ENCODE measurements around the gene PPP1R15B.

PPP1R15B gene

DNA sequence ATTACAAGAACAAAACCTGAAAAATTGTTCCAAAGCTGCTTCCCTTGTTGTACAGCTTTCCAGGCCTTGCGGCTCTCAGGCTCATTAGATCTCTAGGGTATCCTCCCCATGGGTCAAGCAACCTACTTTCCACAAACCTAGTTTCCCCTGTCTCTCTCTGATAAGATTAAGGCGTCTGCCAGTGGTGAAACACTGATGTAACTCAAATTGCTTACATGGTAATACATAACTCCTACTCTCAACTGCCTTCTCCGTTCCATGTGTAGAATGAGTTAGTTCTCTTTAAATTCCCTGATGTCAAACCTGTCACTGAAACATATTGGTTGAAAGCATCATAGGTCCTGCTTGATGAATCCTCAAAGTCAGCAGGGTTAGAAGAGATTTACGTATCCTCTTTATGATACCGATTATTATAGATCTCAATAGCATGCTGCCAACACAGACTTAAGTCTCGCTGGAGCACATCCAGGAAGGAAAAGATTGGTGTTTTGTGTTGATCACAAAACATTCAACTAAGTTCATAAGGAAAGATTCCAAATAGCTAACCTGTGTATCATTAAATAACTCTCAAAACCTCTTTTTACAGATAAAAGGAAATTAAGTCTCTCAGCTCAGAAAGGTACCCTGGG is 10.6 kb downstream of the PPP1R15B start:
- TF ChIP-seq, protein P1, sequence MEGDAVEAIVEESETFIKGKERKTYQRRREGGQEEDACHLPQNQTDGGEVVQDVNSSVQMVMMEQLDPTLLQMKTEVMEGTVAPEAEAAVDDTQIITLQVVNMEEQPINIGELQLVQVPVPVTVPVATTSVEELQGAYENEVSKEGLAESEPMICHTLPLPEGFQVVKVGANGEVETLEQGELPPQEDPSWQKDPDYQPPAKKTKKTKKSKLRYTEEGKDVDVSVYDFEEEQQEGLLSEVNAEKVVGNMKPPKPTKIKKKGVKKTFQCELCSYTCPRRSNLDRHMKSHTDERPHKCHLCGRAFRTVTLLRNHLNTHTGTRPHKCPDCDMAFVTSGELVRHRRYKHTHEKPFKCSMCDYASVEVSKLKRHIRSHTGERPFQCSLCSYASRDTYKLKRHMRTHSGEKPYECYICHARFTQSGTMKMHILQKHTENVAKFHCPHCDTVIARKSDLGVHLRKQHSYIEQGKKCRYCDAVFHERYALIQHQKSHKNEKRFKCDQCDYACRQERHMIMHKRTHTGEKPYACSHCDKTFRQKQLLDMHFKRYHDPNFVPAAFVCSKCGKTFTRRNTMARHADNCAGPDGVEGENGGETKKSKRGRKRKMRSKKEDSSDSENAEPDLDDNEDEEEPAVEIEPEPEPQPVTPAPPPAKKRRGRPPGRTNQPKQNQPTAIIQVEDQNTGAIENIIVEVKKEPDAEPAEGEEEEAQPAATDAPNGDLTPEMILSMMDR (IDR thresholded peaks at IDR 0.05; ENCODE audit: borderline replicate concordance, insufficient read depth, low read depth, low read length), result no peak

DNA sequence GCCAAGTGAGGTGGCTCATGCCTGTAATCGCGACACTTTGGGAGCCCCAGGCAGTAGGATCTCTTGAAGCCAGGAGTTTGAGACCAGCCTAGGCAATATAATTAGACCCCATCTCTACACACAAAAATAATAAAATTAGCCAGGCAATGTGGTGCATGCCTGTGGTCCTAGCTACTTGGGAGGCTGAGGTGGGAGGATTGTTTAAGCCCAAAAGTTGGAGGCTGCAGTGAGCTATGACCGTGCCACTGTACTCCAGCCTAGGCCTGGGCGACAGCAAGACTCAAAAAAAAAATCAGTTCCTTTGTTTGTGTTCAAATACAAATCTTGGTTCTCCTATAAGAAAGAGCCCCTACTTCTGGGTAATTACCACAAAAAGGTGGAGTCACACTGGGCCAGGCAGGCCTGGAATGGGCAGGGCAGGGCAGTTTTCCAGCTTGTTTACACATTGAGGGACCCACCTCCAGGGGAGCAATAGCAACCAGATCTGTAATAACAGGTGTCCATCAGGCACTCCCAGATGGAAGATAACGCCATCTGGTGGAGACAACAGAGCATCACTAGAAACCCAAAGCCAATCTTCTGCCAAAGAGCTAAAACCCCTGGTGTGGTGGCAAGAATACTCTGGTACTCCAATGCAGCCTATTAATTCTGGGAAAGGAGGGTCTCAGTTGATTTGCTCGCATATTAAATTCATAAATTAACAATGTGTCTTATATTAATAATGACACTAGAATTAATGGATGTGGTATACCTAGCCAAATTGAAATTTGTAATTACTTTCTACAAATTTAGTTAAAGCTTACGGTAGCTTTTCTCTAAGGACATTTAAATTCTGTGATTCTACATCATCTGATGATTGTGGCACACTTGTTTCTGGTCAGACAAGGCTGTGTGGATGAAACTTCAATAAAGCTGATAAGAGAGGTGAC is 13.2 kb downstream of the PPP1R15B start:
- no peak overlapping the region for H3K4me3 ChIP-seq (ENCODE audit: low read depth, low read length)
- TF ChIP-seq, protein P1 (IDR thresholded peaks at IDR 0.05; ENCODE audit: borderline replicate concordance, insufficient read depth, low read depth, low read length), result peak; percentile 81

More for the DNA sequence above, 10.6 kb downstream of the PPP1R15B start:
- H3K4me3 ChIP-seq (ENCODE audit: low read depth, low read length), result no peak overlapping the region

- TF ChIP-seq, protein P1 (IDR thresholded peaks at IDR 0.05; ENCODE audit: borderline replicate concordance, insufficient read depth, low read depth, low read length), result no peak
- no peak overlapping the region for H3K4me3 ChIP-seq (ENCODE audit: low read depth, low read length)
Observed at GRCh38 chr1:204396015-204396583, 15.5 kb downstream of the PPP1R15B start.

DNA sequence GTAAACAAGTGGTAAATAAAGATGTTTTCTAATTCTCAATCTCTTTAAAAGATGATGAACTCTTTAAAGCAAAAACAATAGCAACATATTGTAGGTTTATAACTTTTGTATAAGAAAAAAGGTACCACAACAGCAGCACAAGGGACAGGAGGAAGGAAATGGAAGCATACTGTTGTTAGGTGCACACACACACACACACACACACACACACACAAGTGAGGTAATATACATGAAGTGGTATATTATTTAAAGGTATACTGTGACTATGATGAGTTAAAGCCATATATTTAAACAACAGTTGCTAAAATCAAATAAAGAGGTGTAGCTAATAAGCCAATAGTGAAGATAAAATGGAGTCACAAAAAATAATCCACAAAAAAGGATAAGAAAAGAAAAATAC is 20.0 kb downstream of the PPP1R15B start:
- no peak overlapping the region for H3K4me3 ChIP-seq (ENCODE audit: low read depth, low read length)
- TF ChIP-seq, protein P1 (IDR thresholded peaks at IDR 0.05; ENCODE audit: borderline replicate concordance, insufficient read depth, low read depth, low read length), result no peak

DNA sequence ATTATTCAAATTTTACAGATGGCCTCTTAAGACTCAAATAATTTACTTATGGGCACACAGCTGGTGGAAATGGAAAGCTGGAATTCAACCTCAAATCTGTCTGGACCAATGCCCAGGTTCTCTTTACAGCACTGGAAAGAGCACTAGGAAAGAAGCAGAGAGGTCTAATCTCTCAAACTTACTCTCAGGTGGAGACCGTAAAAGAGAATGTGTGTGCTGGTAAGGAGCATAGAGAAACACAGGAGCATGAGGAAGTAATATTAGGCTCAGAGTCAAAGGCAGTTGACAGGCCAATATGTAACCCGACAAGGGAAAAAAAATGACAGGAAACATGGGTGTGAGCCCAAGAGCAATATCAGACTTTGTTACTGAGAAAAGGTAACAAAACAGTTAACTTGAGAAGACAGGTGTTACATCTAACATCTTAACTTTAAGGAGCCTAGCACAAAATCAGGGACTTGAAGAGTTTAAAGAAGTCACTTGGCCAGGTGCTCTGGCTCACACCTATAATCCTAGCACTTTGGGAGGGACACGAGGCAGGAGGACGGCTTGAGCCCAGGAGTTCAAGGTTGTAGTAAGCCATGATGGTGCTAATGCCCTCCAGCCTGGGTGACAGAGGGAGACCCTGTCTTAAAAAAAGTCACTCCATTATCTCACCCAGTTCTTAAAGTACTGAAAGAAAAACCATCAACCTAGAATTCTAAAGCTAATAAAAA is 20.7 kb downstream of the PPP1R15B start:
- TF ChIP-seq, protein P1 (IDR thresholded peaks at IDR 0.05; ENCODE audit: borderline replicate concordance, insufficient read depth, low read depth, low read length), result no peak
- no peak overlapping the region for H3K4me3 ChIP-seq (ENCODE audit: low read depth, low read length)

DNA sequence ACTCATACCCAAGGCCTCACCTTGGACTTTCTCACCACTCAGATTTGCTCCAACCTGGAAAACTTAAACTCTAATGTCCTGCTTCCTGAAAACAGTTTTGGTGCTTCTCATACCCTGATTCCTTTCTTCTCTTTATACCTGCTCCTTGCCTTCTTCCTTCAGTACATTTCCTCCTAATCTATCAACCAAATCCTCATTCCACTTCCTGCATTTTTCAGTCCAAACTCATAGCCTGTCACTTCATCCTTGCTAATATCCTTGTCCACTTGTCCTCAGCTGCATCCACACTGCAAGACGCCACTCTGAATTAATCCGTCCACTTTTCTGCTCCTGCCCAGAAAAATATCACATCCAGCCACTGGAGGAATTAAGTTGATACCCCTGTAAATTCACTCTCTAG is 25.9 kb downstream of the PPP1R15B start:
- H3K4me3 ChIP-seq (ENCODE audit: low read depth, low read length), result no peak overlapping the region
- TF ChIP-seq, protein P1 (IDR thresholded peaks at IDR 0.05; ENCODE audit: borderline replicate concordance, insufficient read depth, low read depth, low read length), result no peak

All from GM12875 (cell line).